ENCODE measurements around the gene ADAP1. TPM values are rescaled to one million over a fixed set of nuclear protein-coding genes. Genes with fewer than 3 reads are reported as not detected.

Gene ADAP1
- total RNA-seq, 2 experiments from 2014 or later: 2.4 to 7.0 TPM

DNA sequence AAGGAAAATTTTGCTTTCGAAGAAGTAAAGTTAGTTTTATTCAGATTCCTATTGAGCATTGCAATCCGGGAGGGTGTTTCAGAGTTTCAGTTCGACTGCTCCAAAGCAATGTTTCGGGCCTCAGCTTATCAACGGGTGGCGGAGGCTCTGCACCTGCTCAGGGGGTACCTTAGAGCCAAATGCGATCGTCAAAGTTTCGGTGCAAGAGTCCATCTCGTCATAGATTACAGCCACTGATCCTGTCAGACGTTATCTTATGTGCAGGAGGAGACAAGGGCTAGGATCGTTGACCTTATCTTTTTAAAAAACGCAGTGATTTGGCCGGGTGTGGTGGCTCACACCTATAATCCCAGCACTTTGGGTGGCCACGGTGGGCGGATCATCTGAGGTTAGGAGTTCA is 24.7 kb upstream of the ADAP1 start:
- TF ChIP-seq EZH2phosphoT487 (IDR thresholded peaks at IDR 0.05; ENCODE audit: borderline replicate concordance, low read depth, low read length): no peak
- TF ChIP-seq, protein P1, sequence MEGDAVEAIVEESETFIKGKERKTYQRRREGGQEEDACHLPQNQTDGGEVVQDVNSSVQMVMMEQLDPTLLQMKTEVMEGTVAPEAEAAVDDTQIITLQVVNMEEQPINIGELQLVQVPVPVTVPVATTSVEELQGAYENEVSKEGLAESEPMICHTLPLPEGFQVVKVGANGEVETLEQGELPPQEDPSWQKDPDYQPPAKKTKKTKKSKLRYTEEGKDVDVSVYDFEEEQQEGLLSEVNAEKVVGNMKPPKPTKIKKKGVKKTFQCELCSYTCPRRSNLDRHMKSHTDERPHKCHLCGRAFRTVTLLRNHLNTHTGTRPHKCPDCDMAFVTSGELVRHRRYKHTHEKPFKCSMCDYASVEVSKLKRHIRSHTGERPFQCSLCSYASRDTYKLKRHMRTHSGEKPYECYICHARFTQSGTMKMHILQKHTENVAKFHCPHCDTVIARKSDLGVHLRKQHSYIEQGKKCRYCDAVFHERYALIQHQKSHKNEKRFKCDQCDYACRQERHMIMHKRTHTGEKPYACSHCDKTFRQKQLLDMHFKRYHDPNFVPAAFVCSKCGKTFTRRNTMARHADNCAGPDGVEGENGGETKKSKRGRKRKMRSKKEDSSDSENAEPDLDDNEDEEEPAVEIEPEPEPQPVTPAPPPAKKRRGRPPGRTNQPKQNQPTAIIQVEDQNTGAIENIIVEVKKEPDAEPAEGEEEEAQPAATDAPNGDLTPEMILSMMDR (conservative IDR thresholded peaks at IDR 0.05; ENCODE audit: low read length): no peak
- H3K9me2 ChIP-seq (ENCODE audit: insufficient read depth, low read length): no peaks in the 10 kb centered on the region
- H4K20me1 ChIP-seq (ENCODE audit: insufficient read depth, low read length): peaks cover 4% of the 10 kb centered on the region; the same call in 1 of the 2 replicates
- DNase-seq (ENCODE audit: low spot score): no peak
- peaks cover 79% of the 10 kb centered on the region for H3K4me1 ChIP-seq (ENCODE audit: insufficient read depth, low read length, poor library complexity, severe bottlenecking)
- H2AFZ ChIP-seq (ENCODE audit: low read length): no peak overlapping the region
- ChIA-PET POLR2A (interaction anchor here (1.1 kb wide), 1 partner anchor 23 kb away, joined by 11 read pairs; no protein-coding TSS in a partner anchor), CTCF (ENCODE audit: unreplicated experiment) (interaction anchor here (1.1 kb wide), 1 partner anchor 22 kb away, joined by 4 read pairs; no protein-coding TSS in a partner anchor)
- no peaks in the 10 kb centered on the region for H3K36me3 ChIP-seq (ENCODE audit: insufficient read depth, low read length)
- H3K4me2 ChIP-seq (ENCODE audit: low read length): peak overlapping the region; percentile 53
- peaks cover 12% of the 10 kb centered on the region for H3K79me2 ChIP-seq (ENCODE audit: insufficient read depth, low read depth, low read length)
- BruUV-seq (replicated peaks): no TSS peak
- H3K27ac ChIP-seq (ENCODE audit: low read depth, low read length, poor library complexity, severe bottlenecking): peak overlapping the region; percentile 93
- no peak overlapping the region for H3K4me3 ChIP-seq (ENCODE audit: low read depth, low read length, poor library complexity, severe bottlenecking)
- intact Hi-C loops (cut with micrococcal nuclease; ENCODE audit: unreplicated experiment): no loop called here
- no peaks in the 10 kb centered on the region for H3K9me3 ChIP-seq (ENCODE audit: low read length)

DNA sequence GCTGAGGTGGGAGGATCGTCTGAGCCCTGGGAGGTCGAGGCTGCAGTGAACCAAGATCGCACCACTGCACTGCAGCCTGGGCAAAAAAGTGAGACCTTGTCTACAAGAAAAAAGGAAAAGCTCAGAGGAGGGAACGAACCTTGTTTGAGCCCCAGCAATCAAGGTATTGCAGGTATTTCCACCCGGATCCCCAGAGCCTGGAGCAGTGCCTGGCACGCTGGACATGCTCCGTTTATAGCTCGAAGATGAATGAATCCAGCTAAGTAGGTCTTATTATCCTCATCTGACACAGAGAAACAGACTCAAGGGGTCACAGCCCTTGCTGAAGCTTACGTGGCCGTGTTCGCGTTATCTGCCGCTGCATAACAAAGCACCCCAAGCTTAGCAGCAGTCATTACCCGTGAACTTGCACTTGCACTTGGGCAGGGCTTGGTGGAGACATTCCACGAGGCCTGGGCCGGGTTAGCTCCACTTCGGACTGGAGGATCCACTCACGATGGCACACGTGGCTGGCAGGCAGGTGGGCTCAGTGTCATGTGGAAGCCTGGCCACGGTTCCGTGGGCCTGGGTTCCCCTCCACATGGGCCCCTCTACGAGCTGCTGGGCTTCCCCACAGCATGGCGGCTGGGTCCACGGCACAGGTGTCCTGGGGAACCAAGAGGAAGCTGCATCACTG is 24.1 kb upstream of the ADAP1 start:
- Histone ChIP-seq H3K4me1 (ENCODE audit: insufficient read depth, low read length, poor library complexity, severe bottlenecking) (peaks cover 84% of the 10 kb centered on the region), H3K4me3 (ENCODE audit: low read depth, low read length, poor library complexity, severe bottlenecking) (no peak overlapping the region), H2AFZ (ENCODE audit: low read length) (no peak overlapping the region), H3K79me2 (ENCODE audit: insufficient read depth, low read depth, low read length) (peaks cover 18% of the 10 kb centered on the region), H3K9me3 (ENCODE audit: low read length) (no peaks in the 10 kb centered on the region), H4K20me1 (ENCODE audit: insufficient read depth, low read length) (peaks cover 5% of the 10 kb centered on the region), H3K27ac (ENCODE audit: low read depth, low read length, poor library complexity, severe bottlenecking) (peak overlapping the region; percentile 93), H3K9me2 (ENCODE audit: insufficient read depth, low read length) (no peaks in the 10 kb centered on the region), H3K36me3 (ENCODE audit: insufficient read depth, low read length) (no peaks in the 10 kb centered on the region), H3K4me2 (ENCODE audit: low read length) (peak overlapping the region; percentile 53)
- intact Hi-C loops (cut with micrococcal nuclease; ENCODE audit: unreplicated experiment): no loop called here
- no TSS peak for BruUV-seq (replicated peaks)
- TF ChIP-seq, protein P1 (conservative IDR thresholded peaks at IDR 0.05; ENCODE audit: low read length): no peak
- no peak for TF ChIP-seq EZH2phosphoT487 (IDR thresholded peaks at IDR 0.05; ENCODE audit: borderline replicate concordance, low read depth, low read length)
- ChIA-PET POLR2A (interaction anchor here (0.6 to 1.1 kb wide), 3 partner anchors 10 to 617 kb away, joined by 3 to 11 read pairs (median 4); no protein-coding TSS in a partner anchor), CTCF (ENCODE audit: unreplicated experiment) (interaction anchor here (1.1 kb wide), 1 partner anchor 21 kb away, joined by 4 read pairs; no protein-coding TSS in a partner anchor)
- DNase-seq (ENCODE audit: low spot score): no peak

DNA sequence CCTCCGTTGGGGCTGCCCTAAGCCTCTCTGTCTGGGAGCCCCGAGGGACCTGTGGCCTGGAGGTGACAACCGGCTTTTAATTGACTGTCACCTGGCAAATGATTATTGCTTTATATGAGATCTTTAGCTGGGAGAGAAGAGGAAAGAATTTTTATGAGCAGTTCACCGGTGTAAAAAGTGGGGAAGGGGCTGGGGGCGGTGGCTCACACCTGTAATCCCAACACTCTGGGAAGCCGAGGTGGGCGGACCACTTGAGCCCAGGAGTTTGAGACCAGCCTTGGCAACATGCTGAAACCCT is 23.5 kb upstream of the ADAP1 start:
- Histone ChIP-seq H3K27ac (ENCODE audit: low read depth, low read length, poor library complexity, severe bottlenecking) (peak overlapping the region; percentile 93), H3K4me2 (ENCODE audit: low read length) (peak overlapping the region; percentile 53), H3K36me3 (ENCODE audit: insufficient read depth, low read length) (peaks cover 5% of the 10 kb centered on the region), H2AFZ (ENCODE audit: low read length) (peak overlapping the region; percentile 38), H4K20me1 (ENCODE audit: insufficient read depth, low read length) (peaks cover 9% of the 10 kb centered on the region), H3K4me3 (ENCODE audit: low read depth, low read length, poor library complexity, severe bottlenecking) (peak overlapping the region; percentile 6), H3K79me2 (ENCODE audit: insufficient read depth, low read depth, low read length) (peaks cover 23% of the 10 kb centered on the region), H3K4me1 (ENCODE audit: insufficient read depth, low read length, poor library complexity, severe bottlenecking) (peaks cover 86% of the 10 kb centered on the region), H3K9me2 (ENCODE audit: insufficient read depth, low read length) (no peaks in the 10 kb centered on the region), H3K9me3 (ENCODE audit: low read length) (no peaks in the 10 kb centered on the region)
- no TSS peak for BruUV-seq (replicated peaks)
- no peak for TF ChIP-seq EZH2phosphoT487 (IDR thresholded peaks at IDR 0.05; ENCODE audit: borderline replicate concordance, low read depth, low read length)
- TF ChIP-seq, protein P1 (conservative IDR thresholded peaks at IDR 0.05; ENCODE audit: low read length): no peak
- POLR2A ChIA-PET: interaction anchor here (0.6 kb wide), 2 partner anchors 9 to 617 kb away, joined by 3 to 4 read pairs; no protein-coding TSS in a partner anchor
- CTCF ChIA-PET (ENCODE audit: unreplicated experiment): interaction anchor here (1.1 kb wide), 1 partner anchor 20 kb away, joined by 4 read pairs; no protein-coding TSS in a partner anchor
- peak; percentile 74 for DNase-seq (ENCODE audit: low spot score)
- intact Hi-C loops (cut with micrococcal nuclease; ENCODE audit: unreplicated experiment): no loop called here

Measured in OCI-LY7 (cell line).